ENCODE results near the gene TANK.
"Not testable (repeated sequence)": the region's sequence is repeated elsewhere in the genome, so short reads cannot be mapped to it uniquely, and the experiment has no call there.

The TANK gene, protein sequence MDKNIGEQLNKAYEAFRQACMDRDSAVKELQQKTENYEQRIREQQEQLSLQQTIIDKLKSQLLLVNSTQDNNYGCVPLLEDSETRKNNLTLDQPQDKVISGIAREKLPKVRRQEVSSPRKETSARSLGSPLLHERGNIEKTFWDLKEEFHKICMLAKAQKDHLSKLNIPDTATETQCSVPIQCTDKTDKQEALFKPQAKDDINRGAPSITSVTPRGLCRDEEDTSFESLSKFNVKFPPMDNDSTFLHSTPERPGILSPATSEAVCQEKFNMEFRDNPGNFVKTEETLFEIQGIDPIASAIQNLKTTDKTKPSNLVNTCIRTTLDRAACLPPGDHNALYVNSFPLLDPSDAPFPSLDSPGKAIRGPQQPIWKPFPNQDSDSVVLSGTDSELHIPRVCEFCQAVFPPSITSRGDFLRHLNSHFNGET

DNA sequence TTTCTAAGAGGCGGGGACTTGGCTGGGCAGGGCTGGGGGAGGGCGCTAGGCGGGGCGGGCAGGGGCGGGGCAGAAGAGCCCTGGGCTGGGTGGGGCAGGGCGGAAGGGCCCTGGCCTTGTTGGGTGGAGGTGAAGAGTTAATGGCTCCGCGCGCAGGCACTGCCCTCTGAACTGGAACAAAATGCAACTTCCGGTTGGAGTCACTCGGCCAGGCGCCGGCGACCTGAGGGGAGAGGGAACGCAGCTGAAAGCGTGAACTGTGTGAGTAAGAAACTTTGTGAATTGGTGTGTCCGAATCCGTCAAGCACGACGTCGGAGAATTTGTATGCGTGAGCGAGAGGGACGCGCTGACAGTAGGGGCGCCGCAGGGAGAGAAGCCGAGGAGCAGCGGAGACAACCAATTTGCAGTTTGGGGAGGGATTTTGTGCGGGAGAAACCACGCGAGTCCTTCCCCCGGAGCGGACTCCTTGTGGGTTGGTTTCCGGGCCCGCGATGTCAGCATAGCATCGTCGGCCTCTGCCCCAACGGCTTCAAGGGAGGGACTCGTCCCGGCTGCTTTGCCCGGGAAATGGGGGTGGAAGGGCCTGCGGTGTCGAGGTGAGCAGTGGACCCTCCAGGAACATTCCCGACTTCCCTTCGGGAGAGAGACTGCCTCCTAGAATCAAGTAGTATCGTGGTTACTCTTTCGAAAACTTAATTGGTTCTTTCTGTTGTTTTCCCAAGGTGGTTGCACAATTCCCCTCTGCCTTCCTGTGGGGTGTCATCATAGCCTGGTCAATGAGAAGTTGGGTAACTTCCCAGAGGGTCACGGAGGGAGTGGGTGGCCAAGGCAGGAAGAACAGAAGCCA is at the start of gene TANK:
Gene TANK (plus strand): TSS at position 203 of the 848 bp plus-strand sequence. CDS start 19,235 bp downstream, outside the sequence.
- DNase-seq = peak; percentile 21 to 69

DNA sequence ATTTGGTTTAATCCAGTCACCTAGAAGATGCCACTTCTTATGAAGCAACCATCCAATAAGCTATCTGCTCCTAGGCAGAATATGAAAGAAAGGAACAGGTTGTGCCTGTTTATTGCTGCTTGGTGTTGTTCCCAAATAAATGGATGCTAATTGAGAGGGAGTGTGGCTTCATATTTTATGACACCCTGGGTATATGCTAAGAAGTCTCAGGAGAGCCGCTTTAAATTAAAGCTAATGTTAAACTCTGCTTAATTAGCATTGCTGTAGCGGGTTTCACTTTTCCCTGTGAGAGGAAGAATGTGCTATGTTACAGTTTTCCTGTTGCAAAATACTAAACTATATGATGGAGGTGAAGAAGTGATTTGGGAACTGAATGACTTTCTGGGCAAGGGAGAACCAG is 48.7 kb upstream of the TANK start:
- no peak for DNase-seq

DNA sequence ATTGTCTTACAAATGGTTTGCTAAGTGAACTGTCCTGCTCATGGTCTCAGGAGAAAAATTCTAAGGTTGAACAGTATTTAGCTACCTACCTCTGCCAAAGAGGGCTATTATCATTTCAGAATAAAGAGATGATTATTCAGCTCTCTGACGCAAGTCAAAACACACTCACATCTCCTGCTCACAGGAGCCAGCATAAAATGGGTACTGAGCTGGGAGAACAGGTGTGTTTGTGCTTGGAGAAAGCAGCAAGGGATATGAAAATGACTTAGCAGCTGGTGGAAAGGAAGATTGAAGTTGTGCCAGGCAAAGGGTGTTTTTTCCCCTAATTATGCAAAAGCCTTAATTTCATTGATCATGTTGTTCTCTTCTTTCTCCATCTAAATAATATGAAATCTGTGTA is 47.3 kb upstream of the TANK start:
- DNase-seq = no peak

DNA sequence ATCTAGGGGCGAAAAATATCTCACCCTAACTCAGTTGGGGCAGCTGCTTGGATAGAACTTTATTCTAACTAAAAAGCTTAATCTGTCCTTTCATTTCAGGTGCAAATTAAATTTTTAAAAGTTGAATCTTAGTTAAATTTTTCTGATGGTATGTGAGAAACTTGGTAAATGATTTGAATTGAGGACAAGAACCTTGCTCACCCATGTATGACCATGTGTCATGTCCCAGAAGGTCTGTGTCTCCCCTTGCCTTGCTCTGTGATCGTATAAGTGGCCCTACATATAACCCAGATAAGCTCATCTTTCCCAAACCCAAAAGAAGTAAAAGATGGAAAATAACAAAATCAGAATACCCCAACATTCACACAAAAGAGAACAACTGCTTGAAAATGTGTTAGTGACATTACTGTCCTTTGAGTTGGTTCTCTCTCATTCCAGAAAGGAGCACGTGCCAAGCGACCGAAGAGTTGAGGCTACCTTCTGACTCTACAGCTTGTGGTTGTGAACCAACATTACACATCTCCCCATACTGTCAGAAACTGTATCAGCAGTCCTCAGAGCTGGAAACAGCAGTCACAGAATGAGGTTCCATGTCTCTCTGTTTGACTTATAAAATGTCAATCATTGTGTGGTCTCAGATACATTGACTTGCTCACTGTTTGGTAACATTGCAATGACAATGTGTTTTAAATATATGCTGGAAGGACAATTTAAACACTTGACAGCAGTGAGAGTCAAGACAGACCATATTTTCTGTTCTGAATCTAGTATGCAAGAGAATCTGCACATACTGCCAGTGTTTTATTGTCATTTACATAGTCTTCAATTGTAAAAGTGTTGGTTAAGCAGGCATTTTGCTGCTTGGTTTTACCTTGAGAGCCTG is 46.3 kb upstream of the TANK start:
- DNase-seq = no peak

DNA sequence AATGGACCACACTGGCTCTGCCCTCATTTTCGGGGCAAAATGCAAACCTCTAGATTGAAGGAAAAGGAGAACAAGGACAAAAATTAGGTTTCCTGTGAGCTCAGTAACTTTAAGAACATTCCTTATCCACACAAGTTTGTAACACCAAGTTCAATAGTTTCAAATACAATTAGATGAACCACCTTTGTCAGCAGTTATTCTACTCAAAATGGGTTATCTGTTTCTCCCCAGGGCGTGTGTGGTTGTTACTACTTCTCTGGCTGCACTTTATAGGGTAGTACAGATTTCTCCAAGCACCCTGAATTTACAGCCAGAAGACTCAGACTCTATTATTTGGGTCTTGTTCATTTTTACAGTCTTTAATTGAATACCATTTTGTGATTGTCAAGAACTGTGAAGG is 45.0 kb upstream of the TANK start:
- DNase-seq = no peak

DNA sequence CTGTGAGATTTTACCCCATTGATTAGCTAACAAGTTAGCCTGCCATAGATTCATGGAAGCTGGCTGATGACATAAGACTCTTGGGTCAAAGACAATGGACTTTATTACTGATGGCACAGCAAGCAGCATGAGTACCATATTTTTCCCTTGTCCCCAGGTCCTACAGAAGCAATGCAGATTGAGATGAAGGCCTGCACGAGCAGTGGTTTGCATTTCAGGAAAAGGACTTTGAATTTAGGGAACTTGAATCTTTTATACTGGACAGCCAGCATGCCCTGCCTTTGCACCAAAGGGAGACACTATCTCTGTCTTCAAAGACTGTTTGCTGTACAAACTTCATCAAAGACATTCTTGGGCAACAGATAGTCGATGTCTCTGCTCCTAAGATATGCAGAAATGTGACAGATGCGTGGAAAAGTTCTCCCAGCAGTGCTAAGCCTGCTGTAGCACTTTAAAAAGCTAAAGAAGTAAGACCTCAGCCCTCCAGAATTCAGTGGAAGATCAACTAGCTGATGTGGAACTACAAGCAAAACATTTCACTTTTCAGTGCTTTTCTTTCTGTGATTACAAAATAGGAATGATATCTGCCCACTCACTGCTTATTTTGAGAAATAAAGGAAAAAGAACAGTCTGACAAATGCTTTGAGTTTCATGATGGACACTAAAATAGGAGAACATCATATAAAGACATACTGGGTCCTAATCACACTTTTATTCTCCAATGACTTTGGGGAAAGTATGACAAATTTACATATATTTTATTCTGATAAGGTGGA is 44.4 kb upstream of the TANK start:
- no peak for DNase-seq

DNA sequence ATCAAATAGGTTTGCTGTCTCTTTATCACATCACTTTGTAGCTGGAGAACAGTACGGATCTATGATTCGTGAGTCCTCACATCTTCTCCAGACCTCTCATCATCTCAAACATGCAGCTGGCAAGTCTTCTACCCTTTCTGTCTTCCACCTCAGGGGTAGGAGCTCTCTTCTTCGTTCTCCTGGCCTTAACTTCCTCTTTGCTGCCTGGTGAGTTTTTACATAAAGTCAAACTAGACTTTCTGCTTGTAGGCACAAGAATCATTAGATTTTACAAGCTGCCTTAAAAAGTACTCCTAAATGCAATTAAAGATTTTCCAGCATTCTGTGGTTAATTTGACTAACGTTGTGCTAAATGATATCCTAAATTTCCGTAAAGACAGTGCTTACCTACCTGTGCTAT is 43.7 kb upstream of the TANK start:
- no peak for DNase-seq

DNA sequence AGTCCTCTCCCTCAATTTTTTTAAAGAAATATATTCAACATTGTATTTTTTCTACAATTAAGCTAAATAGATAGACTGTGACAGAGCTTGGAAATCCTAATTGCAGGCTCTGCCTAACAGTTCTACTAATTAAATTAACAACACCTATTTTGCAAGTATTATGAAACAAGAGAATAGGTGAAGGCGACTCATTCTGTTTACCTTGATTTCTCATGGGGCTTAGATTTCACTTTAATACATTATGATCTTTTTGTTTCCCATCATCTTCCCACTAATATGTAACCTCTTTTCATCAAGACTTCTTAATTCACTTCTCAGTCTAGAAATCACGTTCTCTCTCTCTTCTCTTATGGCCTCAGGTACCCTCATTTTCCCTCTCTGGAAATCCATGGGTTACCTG is 42.7 kb upstream of the TANK start:
- DNase-seq = no peak

DNA sequence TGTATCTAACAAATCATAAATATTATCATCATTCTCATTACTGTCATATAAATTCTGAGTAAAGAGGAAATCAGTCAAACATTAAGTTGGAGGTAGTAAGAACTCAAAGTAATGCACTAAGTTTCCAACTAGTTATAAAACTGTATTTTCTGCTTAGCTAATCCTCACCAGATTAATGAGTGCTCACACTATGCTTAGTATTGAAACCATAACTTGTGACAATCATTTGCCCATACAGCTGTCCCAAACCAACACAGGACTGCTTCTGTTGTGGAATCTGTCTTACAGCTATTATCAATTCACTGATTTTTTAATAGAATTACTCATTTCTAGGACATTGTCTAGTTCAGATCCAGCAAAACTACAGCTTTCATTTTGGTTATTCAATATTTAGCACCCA is 41.5 kb upstream of the TANK start:
- DNase-seq = no peak

DNA sequence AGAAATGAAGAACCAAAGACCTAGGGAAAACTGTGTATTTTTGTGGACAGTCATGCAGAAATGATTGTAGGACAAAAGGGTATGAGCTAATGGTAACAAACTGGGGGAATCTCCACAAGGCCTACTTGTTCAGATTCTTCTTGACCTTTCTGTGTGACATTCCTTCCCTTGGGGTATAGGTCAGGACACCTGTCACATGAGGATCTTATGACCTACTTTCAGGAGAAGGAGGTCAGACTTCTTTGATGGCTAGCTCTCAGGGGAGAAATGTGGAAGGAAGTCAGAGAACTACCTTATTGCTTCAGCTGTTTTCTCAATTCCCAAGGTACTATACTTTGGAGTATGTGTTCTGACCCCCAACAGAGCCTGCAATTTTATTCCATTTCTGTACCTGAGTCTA is 40.7 kb upstream of the TANK start:
- no peak for DNase-seq

DNA sequence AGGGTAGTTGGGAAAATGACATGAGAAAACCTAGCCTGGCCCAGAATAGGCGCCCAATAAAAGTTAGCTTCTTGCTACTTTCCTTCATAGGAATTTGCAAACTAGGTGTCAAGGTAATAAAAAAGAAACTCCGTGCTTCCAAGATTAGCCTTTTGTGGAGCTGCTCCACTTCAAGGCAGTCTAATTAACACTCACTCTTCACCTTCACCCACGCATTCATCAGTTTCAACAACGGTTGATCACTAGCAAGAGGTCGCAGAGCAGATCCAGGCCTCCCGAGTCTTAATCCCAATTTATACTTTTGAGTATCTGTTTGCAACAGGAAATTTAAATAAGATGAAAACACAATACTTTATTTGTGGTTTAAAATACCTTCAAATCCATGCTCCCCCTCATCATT is 39.5 kb upstream of the TANK start:
- no peak for DNase-seq

DNA sequence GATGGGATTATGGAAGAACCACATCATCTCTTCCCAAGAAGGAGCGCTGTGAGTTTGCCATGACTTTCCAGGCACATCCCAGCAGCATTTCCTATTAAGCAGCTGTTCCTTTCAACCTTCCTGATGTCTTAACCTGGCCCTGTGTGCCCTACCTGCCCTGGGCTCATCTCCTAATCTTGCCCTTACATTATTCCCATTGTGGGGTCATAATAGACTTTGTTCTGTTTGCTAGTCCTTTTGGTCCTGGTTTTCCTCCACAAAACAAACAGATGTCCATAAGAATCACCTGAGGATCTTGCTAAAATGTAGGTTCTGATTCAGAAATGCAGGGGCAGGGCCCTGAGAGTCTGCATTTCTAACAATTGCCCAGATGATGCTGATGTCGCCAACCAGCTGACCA is 38.6 kb upstream of the TANK start:
- DNase-seq = no peak

DNA sequence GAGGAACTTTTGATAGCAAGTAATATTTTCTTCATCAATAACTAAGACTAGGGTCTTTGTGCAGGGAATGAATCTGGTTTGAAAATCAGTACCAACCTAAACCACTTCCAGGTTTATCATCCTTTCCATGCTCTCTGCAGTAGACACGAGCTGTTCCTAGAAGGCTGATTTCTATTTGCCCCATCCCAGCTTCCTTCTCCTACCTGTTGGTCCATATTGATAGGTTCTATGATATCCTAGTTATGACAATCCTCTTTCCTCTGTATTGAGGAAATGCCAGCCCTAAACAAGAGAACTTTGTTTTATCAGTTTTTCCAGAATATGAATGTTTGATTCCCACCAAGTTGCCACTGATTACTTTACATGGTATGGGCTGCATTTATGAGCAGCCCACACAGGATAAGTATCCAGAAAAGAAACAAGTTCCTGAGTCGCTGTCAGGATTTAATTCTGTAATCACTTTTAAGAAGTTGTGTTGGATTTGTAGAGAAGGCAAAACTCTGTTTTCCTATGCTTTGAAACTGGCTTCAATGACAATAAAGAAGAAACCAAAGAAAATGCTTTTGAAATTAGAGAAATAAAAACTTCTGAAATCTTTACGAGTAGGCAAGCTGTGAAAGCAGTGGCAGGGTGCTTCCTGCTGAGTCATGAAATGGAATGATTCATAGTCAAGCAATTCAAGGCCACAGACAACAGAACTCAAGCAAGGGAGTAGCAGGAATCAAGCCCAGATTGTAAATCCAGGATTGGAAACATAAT is 37.3 kb upstream of the TANK start:
- no peak for DNase-seq

DNA sequence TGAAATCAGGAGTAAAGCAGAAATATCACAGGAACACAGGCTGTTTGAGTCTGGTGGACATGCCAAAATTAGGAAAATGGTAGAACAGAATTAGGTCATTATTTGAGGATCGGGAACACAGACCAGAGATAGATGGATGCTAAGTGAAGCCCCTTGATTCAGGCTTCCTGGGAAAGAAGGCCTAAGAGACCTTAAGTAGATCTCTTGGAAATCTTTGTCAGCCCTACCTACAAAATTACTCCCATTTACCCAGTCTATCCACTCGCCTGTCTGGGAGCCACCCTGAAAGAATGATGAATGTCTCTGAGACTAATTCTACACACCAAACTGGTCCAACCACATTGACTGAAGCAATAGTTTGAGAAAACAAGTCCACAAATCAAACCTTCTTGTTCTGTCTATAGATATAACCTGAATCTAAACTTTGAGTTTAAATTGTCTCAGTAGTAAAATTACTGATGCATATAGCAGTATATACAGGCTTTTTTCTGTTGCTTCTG is 36.6 kb upstream of the TANK start:
- DNase-seq = no peak

DNA sequence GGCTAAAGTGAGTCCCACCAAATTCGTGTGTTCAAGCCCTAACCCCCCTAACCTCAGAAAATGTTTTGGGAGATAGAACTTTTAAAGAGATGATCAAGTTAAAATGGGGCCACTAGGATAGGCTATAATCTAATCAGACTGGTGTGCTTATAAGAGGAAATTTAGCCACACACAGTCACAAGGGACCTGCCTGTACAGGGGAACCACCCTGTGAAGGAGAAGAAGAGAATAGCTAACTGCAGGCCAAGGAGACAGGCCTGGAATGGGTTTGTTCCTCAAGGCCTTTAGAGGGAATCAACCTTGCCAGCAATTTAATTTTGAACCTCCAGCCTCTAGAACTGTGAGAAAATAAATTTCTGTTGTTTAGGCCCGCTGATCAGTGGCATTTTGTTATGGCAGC is 36.0 kb upstream of the TANK start:
- DNase-seq = no peak

DNA sequence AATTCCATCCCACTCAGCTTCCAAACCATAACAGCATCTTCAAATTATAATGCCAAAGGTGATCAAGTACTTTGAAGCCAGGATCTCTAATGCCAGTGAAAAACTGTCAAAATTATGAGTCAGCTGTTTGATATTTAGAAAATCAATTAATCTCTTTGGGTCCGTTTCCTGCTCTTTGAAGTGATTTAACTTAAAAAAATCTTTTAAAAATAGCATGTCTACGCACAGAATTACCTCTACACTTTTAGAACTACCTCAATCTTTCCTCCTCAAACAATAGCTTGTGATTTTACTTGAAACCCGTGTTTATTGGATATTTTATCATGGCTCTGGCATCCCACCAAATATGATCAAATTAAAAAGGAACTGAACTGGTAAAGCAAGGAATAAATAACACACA is 31.3 kb upstream of the TANK start:
- DNase-seq = no peak

DNA sequence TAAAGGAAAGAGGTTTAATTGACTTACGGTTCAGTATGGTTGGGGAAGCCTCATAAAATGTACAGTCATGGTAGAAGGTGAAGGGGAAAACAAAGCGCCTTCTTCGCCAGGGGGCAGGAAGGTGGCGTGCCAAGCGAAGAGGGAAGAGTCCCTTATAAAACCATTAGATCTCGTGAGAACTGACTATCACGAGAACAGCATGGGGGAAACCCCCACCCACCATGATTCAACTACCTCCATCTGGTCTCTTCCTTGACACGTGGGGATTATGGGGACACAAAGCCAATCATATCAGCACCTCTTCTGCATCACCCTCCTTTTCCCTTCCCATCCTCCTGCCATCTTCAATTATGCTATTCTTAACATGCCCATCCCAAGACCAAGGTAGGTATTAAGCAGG is 29.9 kb upstream of the TANK start:
- no peak for DNase-seq

DNA sequence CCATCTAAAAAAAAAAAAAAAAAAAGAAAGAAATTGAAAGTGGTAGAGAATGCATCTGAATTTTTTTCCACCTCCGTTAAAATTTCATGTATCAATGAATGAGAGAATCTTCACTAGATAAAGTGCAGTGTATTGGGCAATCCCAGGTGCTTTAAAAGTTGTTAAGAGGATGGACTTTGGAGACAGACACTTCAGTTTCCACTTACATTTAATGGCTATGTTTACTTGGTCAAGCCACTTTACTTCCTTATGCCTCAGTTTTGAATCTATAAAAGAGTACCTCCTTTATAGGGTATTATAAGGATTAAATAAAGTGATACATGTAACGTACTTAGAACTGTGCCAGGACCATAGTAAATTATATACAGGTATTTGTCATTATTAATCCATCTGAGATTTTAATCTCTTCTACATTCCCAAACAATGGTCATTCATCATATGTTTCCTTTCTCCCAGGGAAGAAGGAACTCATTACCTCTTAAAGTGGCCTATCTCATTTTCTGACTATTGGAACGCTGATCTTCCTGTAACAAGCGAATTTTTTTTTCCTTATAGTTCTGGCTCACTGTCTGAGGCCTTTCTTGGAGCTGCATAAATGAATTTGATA is 29.1 kb upstream of the TANK start:
- no peak for DNase-seq

DNA sequence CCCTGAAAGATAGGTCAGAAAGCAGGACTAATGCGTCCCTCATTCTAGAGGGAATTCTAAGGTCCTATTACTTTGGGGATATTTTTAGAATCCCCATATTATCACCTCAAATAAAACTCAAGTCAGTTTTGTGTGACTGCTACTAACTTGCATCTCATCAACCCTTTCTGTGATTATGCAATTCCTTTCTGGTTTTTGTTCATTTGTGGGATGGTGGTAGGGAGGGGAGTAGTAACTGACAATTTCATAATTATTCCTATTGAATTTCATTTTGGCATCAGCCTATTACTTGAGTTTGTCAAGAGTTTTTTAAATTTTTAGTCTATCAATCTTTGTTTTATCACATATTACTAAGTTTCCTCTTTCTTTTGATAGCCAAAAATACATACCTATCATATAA is 28.4 kb upstream of the TANK start:
- no peak for DNase-seq

DNA sequence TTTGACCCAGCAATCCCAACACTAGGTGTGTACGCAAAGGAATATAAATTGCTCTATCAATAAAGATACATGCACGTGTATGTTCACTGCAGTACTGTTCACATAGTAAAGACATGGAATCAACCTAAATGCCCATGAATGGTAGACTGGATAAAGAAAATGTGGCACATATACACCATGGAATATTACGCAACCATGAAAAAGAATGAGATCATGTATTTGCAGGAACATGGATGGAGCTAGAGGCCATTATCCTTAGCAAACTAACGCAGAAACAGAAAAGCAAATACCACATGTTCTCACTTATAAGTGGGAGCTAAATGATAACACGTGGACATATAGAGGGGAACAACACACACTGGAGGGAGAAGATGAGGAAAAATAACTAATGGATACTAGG is 27.8 kb upstream of the TANK start:
- DNase-seq = not testable (repeated sequence)

DNA sequence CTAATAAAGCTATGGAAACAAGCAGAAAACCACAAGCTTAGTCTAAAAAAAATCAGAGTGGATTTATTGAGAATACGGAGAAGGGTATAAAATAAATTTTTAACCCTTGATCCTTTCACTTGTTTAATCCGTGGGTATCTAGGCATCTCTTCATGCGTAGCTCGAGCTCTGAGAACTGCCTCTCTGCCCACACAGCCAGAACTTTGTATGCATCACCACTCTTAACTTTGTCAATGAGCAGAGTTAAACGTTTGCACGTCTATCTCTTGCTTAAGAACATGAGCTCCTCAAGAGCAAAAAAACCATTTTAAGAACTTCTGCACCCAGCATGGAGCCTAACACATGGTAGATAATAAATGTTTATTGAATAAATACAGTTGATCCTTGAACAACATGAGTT is 26.9 kb upstream of the TANK start:
- no peak for DNase-seq

All from cerebellar nuclear complex (tissue), 1 donor.